Fibroblast of gingiva (primary cell): ENCODE data around the gene ARHGAP42.
A peak's percentile ranks its signal among the peaks of the same experiment; 100 is the strongest.
"Not testable (repeated sequence)": the region's sequence is repeated elsewhere in the genome, so short reads cannot be mapped to it uniquely, and the experiment has no call there.

Experiments
- DNase-seq: peaks from one replicate; pipeline ENCODE4 v3.0.0-alpha.2; 2011; ENCODE audit warnings: low read depth

Gene ARHGAP42

DNA sequence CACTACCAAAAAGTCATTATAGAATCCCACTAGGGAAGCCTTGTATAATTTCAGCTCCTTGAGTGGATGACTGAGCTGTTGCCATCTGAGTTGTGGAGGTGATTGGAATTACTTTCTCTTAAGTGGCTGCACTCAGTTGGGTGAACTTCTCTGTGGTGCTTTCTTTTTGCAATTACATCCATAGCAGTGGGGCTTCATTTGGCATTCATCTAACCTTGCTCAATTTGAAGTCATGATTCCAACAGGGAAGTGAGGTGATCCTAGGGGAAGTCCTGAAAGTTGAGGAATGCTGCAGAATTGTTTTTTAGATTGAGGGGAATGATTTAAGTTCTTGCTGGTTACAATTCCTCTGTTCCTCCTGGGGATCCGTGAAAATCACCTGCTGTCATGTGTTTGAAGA is 39.6 kb downstream of the ARHGAP42 start:
- no peak for DNase-seq

GRCh38 chr11:100727410-100727809 is 40.3 kb downstream of the ARHGAP42 start:
- no peak for DNase-seq

DNA sequence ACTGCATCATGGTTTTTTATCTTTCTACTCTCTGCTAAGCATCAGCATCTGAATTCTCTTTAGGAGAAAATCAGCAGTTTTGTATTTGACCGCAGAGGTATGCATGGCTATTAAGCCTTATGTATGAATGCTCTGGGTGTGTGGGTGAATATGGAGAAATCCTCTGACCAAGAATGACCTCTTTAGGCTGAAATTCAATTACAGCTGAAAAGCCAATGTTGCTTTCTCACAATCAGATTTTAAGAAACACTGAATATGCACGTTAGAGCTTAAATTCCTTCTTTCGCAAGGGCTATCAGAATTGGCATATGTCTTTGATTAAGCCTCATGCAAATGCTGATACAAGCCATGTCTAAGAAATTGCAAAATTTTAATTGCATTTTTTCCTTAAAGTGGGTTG is 43.2 kb downstream of the ARHGAP42 start:
- DNase-seq = peak; percentile 97

GRCh38 chr11:100731471-100731870 is 44.4 kb downstream of the ARHGAP42 start:
- no peak for DNase-seq

GRCh38 chr11:100732949-100733348 is 45.9 kb downstream of the ARHGAP42 start:
- DNase-seq = no peak

- no peak for DNase-seq
Measured at GRCh38 chr11:100734743-100735527, 47.8 kb downstream of the ARHGAP42 start.

DNA sequence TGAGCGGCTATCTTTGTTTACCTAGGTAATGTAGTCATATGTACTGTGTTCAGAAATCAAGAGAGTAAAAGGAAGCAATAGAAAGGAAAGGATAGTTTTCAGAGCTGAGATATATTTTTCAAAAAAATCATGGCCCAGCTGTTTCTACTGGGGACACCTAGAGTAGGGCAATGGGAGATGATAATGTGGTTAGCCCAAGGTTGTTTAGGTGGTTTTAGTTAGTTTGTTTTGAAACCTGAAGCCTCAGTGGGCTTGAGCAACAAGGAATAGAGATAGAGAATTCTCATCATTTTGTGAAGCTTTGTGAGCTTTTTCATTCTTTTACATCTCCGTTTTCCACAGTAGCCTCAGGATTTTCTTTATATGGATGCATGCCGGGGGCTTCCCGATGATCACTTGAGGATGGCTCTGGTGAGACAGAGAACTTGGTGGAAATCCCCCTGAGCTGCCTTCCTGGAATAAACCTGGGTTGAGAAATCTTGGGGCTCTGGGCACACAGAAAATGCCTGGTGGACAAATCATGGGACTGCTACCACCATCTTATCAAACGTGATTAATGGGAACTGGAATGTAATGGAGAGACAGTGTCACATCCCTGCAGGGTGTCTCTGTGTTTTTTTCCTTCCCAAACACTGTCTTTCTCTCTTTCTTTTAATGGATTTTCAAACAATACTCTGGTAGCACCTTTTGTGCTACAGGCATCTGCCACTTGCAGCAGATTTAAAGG is 49.0 kb downstream of the ARHGAP42 start:
- no peak for DNase-seq

GRCh38 chr11:100738701-100739270 is 51.7 kb downstream of the ARHGAP42 start:
- peak; percentile 47 for DNase-seq

GRCh38 chr11:100739666-100740065 is 52.6 kb downstream of the ARHGAP42 start:
- DNase-seq = peak; percentile 73

GRCh38 chr11:100740440-100740839 is 53.4 kb downstream of the ARHGAP42 start:
- no peak for DNase-seq

GRCh38 chr11:100741866-100742625 is 55.0 kb downstream of the ARHGAP42 start:
- DNase-seq = no peak

- no peak for DNase-seq
Measured at GRCh38 chr11:100746448-100746847, 59.4 kb downstream of the ARHGAP42 start.

GRCh38 chr11:100748153-100748552 is 61.1 kb downstream of the ARHGAP42 start:
- DNase-seq = no peak

DNA sequence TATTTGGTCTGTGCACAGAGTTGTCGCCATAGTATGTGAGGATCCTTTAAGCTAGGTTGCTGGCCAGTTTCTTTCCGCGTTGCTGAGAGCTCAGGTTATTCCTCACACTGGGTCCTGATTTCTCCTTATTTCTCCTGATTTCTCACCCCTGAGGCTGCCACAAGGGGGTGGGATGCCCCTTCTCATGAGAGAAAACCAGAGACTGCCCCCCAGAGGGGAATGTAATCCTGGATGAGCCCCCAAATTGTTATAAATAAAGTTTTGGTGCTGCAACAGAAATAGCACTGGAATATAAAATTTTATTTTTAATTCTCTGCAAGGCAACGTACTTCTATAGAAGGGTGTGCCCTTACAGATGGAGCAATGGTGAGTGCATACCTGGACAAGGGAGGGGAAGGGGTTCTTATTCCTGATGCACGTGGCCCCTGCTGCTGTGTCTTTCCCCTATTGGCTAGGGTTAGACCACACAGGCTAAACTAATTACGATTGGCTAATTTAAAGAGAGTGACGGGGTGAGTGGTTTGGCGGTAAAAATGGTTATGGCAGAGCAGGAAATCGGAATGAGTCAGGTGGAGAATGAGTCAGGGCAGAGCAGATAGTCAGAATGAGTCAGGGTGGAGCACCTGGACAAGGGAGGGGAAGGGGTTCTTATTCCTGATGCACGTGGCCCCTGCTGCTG is 62.9 kb downstream of the ARHGAP42 start:
- not testable (repeated sequence) for DNase-seq

GRCh38 chr11:100750566-100750891 is 63.4 kb downstream of the ARHGAP42 start:
- not testable (repeated sequence) for DNase-seq

DNA sequence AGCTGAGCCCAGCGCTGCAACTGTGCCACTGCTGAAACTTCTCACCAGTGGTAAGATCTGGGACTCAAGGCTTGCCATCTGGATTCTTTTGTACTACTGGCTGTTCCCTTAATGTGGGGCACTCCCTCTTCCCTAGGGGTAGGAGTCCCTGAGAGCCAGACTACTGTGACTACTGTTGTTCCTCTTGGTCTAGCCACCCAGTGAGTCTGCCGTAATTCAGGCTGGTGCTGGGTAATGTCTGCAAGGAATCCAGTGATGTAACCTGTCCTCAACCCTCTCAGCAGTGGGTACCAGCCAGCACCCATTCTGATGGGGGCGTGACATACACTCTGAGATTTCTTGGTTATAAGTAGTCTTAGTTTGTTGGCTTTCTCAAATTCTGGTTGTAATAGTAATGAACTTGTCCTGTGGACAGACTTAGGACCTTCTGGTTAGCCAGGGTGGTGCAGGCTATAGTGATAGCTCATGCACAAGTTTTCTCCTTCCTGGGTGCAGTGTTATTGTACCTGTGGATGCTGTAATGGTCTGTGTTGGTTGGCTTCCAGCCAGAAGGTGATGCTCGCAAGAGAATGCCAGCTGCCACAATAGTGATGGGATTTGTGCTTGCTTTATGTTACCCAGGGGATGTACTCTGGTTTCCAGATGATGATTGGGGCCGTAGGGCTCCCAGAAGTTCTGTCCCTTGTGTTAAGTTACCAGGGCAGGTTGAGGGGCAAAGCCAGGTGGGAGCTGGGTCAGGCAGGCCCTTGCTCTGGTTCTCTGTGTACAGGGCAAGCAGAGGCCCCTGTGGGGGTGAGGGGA is 65.5 kb downstream of the ARHGAP42 start:
- no peak for DNase-seq

- no peak for DNase-seq
Measured at GRCh38 chr11:100753172-100753543, 66.1 kb downstream of the ARHGAP42 start.

- no peak for DNase-seq
Measured at GRCh38 chr11:100753571-100753970, 66.5 kb downstream of the ARHGAP42 start.

GRCh38 chr11:100756559-100756958 is 69.5 kb downstream of the ARHGAP42 start:
- no peak for DNase-seq

GRCh38 chr11:100757646-100758045 is 70.6 kb downstream of the ARHGAP42 start:
- no peak for DNase-seq

DNA sequence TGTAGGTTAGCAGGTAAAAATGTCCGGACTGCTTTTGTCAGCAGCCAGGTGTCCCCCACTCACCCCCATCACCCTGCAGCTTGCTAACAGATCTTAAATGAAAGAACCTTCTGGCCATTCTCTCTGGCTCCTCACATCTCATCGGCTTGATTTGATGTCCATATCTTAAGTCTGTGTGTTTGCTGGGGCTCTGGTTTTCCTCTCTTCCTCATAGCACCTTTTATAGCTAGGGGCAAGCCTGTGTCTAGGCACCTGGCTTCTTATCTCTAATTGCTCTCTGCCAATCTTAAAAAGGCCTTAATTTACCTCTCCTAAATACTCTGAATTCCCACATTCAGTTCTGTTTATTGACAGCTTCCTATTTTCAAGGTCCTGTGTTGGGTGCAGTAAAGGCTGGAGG is 72.0 kb downstream of the ARHGAP42 start:
- no peak for DNase-seq
